Ramos (cell line): Measurements from ENCODE around the gene ZBTB21.
"Not testable (repeated sequence)": the region's sequence is repeated elsewhere in the genome, so short reads cannot be mapped to it uniquely, and the experiment has no call there.

Experiments used
- in situ Hi-C: fragments of 300-500 bp; cut with MboI; formaldehyde crosslinking; loops from one replicate; pipeline ENCODE4 v1.14.3; 2022; ENCODE audit warnings: low sequenced_read_pairs; ENCODE audit not compliant: unreplicated experiment

Gene ZBTB21

DNA sequence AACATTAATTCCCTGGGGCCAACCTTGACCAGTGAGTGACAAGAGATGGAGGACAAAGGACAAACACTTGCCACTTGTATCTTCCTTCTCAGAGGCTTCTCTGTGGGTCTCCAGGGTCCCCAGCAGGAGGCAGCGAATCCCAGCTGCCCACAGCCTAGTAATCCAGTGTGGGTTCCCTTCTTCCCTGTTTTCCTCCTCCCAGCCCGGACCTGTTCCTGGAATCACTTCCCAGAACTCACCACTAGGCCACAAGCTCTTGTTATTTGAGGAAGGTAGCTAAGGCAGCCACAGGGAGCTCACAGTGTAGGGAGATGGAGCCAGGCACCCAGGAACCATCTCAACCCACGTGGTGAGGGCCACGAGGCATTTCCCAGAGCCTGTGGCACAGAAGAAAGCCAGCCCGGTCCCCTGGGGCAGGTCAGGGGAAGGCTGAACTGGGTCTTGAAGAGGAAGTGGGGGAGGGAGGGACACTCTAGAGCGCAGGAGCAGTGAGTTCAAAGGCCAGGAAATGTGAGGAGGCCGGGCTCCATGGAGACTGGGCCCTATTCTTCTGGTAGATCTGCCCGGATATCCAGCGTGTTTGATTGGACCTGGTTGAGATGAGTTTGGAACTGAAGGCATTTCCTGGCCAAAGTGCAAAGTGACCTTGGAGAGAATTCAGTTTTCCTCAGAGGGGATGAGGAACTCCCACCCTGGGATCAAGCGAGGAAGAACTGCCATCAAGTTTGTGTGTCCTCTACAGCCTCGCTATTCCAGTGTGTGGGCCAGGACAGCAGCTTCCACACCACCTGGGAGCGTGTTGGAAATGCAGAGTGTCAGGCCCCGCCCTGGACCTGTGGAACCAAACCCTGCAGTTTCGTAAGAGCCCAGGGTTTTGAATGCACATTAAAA, 36.1 kb downstream of the ZBTB21 start:
- in situ Hi-C loops, result no loop called here

DNA sequence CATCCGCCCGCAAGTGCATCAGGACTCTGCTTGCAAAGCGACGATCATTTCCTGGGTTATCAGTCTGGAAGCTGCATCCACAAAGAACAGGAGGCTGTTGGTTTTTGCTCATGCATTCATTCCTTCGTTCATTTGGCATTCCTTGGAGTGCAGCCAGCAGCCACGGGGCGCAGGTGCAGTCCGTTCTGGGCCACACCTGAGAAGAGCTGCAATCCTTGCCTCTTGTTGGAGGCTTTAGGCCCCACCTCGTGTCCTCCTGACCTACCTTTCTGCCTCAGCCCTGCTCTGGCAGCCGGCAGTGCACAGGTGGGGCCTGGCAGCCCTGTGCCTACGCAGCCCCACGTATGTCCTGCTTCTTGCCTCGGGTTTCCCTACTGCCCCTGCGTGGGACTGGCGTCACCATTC, 36.7 kb downstream of the ZBTB21 start:
- in situ Hi-C loops, result no loop called here

DNA sequence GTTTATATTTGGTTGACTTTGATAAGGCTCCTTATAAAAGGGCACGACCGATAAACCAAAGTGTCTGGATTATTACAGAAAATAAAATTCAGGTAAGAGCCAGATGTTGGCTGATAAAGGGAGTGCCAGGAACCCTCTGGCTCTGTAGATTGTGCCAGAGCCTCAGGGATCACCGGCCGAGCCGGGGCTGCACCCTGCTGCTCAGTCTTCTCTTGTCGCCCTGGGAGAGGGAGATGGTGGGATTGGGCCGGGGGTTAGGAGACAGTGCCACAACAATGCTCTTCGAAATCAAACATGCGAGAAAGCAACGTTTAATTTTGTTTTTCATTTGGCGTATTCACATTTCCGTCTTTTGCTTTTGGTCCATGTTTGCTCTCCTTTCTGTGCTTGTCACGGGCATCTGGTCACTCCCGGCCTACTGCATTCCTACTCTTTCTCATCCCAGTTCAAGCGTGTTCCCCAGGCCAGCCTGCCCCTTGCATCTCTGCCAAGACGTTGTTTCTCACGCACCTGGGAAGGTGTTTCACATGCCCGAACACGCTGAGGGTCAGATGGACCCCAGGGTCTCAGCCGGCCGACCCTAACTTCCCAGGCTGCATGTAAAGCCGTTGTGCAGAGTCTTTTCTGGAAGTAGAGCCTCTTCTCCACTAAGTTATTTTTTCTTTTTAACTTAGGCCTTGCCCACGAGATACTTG, 37.5 kb downstream of the ZBTB21 start:
- in situ Hi-C loops, result no loop called here

DNA sequence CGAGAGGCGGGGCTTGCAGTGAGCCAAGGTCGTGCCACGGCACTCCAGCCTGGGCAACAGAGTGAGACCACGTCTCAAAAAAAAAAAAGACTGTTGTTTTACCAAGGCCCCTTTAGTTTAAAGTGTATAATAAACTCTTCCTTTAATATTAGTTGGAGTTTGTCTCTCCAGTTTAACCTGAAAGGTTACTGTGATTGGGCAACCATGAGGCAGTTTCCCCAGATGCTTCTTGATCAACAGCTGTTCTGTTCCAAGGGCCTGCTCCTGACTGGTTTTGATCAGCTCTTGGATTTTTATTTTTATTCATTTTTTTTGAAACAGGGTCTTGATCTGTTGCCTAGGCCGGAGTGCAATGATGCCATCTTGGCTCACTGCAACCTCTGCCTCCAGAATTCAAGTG, 38.3 kb downstream of the ZBTB21 start:
- in situ Hi-C loops, result no loop called here

DNA sequence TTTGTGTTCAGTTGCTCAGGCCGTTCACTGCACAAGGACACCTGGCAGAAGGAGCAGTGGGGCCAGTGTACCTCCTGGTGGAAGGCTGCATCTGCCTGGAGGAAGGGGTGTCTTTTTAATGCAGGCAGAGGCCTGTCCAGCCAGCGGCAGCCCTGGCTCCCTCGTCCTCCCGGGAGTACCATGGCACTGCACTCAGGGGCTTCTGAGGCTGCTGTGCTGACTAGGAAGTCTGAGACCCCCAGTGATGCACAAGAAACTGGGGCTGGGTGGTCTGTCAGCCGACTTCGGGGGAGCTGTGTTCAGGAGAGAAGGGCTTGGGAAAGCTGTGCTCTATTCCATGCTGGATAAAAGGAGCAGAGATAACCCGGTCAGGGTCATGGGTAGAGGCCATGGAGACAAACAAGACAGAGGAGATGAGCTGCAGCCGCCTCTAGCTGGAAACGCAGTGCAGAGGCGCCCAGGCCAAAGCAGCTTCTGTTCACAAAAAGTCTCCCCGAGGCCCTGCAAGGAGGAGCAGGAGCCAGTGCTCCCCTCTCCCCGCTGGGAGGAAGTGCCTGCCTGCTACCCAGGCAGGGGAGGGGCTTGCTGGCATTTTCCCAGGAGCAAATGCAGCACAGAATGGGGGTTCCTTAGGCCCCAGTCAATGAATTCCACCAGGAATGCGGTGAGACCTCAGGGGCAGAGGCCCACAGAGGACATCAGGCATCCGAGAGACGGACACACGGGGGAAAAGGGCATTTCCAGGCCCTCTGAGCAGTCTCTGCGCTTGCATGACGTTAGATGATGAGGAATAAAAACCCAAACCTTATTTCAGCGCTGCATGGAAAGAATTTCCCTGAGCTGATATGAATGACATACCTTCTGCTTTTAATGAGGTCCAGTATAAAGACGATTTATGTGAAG, 39.2 kb downstream of the ZBTB21 start:
- in situ Hi-C loops, result no loop called here

DNA sequence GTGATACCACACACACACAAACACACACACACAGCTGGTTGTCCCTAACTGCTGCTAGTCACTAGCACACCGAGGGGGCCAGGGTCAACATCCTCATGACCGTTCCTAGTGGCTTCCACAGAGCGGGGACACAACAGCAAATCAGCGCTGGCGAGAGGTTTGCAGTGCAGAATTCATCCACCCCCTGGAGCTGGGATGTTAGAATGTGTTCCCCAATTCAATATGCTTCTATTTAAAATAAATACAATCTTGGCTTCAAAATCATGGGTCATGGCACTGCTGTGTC, 40.1 kb downstream of the ZBTB21 start:
- in situ Hi-C loops, result no loop called here

DNA sequence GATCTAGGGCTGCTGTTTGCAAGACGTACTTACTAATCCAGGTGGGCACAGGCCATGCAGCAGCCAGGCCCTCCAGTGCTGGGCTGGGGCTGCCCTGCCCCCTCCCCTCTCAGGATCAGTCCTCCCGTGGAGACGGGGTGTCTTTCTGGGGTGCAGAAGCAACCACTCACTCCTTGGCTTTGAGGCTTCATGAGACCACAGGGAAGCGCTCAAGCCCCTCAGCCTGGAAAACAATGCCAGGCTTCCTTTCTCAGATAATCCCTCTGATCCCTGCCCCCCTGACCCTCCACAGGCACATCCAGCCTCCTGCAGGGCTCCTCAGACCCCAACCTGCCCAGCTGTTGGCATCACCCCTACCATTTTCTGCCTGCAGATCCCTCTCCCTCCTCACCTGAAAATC, 42.5 kb downstream of the ZBTB21 start:
- in situ Hi-C loops, result no loop called here

DNA sequence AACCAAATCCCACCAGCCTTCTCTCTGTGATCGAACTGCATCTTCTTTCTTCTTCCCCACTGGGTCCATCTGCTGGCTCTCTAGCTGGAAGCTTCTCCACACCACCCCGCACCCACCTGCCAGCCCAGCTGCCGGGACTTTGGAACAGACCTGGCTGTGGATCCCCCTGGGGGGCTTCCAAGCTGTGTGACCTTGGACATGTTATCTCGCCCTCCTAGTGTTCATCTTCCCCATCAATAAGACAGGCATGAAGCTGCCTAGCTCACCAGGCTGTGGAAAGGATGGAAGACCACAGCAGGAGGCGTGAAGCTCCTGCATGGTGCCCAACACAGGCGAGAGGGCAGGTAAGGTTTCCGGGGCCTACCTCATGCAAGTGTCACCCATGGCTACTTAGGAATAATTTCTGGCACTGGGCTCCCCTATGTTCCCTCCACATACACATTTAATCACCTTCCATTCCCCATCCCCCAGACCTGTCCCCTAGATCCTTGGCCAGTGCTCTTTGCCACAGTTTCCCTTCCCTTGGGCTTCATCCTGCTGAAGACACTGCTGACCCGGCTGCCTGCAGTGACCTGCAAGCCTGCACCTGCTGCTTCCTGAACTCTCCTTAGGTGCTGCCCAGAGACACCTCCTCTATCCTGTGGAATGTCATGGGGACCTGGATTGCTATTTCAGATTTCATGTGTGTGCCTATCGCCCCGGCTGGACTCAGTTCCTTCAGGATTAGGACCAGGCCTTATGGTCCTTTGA, 43.1 kb downstream of the ZBTB21 start:
- in situ Hi-C loops, result no loop called here

DNA sequence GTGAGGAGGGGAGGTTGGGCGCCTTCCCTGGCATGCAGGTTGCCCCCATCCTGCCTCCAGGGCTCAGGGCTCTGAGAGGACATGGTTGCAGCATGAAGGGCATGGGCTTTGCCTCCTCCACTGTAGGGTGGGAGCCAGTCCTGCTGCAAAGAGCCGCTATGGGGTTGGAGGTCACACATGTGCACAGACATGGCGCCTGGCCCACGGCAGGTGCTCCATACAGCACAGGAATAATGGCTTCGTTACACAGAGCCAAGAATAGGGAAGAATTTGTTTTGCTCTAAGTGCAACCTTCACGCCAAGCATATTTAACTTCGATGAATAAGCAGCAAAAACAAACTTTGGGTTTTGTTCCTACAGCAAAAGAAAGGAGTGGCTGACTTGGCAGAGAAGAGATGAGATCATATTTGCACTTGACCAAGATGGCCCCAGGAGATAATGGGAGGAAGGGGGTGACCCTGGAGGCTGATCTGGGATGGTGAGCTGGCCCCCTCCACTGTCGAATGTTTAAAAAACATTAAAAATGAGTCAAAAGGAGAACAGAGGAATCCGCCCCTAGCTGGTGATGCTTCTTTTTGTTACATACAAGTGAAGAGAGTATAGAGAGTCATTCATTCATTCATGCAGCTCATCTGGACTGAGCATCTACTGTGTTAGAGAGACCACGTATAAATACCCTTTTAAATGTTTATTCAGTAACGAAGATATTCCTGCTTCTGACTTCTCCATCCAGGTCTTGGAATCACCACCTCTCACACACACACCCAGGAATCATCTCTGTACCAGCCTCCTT, 43.9 kb downstream of the ZBTB21 start:
- in situ Hi-C loops, result no loop called here

DNA sequence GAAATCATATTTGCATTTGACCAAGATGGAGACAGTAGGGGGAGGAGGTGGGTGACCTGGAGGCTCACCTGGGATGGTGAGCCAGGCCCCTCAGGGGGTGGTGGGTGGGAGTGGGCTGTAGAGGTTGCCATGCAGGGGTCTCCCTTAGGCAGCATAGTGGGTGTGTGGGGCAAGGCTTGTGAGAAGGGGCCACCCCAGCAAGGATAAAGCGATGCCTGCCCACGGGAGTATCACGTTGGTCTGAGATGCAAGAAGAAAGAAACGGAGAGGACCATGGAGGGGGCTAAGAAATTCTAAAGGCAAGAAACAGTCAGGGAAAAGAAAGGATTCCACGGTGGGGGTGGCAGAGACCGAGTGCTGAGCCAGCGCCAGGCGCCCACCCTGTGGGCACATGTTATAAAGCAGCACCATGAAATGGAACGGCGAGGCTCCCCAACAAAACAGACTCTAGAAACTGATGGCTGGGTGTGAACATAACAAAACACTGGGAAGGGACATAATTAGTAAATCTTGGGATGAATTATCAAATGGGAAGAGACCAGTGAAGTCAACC, 44.6 kb downstream of the ZBTB21 start:
- in situ Hi-C loops, result no loop called here

DNA sequence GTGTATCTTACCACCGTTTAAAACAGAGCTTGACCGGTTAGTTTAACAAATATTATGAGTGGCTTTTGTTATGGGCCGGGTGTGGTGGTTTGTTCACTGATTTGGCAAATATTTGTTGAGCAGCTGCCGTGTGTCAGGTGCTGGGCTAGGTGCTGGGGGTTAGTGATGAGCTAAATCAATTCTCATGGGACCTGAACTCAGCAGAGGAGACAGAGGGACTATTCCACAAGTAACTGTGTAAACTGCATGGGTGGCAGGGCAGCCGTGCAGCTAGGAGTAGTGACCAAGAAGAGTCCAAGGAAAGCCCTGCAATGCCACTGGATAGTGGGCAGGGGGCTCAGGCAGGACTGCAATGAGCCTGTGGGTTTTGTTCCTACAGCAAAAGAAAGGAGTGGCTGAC, 45.1 kb downstream of the ZBTB21 start:
- in situ Hi-C loops, result no loop called here

DNA sequence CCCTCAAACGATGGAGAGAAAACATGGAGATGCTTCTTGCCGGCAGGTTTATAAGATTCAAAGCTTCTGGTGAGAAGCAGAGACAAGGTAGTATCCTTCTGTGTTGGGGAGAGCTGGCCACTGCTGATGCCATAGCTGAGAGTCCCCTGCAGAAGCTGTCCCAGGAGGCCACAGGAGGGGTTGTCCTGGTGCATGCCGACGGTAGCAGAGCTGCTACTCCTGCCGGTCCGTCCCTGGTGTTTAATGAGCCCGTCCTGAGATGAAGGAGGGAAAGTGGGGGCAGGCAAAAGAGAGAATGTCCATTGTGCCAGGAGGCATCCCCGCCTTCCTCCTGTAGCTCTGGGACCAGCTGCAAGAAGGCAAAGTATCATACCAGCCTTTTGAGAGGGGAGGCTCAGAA, 46.0 kb downstream of the ZBTB21 start:
- in situ Hi-C loops, result no loop called here

DNA sequence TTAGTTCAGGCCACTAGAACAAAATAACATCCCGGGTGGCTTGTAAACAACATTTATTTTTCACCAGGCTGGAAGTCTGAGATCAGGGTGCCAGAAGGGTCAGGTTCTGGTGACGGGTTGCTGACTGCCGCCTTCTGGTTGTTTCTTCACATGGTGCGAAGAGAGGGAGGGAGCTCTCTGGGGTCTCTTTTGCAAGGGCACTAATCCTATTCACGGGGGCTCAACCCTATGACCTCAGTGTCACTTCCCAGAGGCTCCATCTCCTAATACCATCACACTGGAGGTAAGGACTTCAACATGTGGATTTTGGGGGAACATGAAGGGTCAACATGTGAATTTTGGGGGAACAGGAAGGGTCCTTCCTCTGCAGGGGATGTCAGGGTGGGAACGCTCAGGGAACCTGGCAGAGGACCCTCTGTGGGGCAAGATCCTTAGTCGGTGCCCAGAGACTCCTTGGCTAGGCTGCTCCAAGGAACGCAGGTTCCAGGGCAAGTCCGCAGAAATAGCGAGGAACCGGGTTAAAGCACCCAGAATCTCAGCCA, 47.7 kb downstream of the ZBTB21 start:
- in situ Hi-C loops, result no loop called here

DNA sequence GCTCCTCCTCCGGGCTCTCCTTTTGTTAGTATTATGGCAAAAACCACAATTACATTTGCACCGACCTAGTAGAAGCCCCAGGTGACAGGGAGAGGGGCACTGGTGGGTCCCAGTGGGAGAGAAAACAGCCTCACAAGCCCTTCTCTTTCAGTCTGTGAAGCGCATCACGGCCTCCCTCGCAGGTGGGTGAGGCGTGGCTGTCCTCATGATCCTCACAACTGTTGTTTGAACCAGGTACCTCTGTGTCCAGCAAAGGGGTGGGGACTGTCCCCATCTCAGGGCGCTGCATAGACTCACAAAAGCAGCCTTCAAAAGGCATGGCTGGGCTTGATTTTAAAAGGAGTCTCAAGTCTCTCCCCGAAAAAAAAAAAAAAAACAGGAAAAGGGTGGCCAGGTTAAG, 48.4 kb downstream of the ZBTB21 start:
- in situ Hi-C loops, result no loop called here

DNA sequence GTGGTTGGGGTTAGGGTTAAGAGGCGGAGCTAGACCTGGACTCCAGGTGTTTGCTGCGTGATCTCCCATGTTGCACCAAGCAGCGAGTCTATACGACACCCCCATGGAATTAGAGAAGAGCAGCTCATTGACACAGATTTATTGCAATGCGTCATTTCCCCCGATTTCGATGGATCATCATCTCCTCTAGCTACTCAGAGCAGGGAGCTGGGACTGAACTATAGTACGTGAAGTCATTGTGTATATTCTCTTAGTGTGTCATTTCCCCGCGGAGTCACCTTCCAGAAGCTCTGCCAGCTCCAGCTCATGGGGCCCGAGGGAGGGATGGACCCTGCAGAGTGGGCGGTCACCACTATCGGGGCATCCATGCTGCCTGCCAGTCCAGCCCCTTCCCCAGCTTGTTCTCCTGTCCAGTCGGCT, 48.9 kb downstream of the ZBTB21 start:
- in situ Hi-C loops, result no loop called here

DNA sequence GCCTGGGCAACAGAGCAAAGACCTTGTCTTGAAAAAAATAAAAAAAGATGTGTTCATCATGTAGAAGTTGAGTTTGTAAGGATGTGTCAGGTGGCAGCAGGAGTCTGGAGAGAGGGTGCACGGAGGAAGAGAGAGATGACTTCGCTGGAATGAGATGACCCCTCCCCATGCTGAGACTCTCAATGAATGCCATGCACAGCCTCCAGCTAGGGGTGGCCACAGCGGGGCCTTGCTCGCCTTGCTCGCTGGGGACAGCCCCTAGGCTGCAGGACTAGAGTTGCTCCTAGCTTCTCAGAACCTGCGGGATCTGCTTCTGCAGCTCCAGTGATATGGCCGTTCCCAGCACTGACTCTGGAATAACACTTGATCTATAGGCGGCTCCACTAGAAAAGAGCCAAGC, 49.8 kb downstream of the ZBTB21 start:
- in situ Hi-C loops, result no loop called here

DNA sequence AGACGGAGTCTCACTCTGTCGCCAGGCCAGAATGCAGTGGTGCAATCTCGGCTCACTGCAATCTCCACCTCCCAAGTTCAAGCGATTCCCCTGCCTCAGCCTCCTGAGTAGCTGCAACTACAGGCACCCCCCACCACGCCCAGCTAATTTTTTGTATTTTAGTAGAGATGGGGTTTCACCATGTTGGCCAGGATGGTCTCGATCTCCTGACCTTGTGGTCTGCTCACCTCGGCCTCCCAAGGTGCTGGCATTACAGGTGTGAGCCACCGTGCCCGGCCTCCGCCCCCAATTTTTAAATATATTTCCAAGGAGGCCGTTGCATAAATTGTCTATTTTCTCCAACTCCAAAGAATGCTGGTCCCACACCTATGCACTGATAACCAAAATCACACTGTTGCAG, 50.5 kb downstream of the ZBTB21 start:
- in situ Hi-C loops, result not testable (repeated sequence)

DNA sequence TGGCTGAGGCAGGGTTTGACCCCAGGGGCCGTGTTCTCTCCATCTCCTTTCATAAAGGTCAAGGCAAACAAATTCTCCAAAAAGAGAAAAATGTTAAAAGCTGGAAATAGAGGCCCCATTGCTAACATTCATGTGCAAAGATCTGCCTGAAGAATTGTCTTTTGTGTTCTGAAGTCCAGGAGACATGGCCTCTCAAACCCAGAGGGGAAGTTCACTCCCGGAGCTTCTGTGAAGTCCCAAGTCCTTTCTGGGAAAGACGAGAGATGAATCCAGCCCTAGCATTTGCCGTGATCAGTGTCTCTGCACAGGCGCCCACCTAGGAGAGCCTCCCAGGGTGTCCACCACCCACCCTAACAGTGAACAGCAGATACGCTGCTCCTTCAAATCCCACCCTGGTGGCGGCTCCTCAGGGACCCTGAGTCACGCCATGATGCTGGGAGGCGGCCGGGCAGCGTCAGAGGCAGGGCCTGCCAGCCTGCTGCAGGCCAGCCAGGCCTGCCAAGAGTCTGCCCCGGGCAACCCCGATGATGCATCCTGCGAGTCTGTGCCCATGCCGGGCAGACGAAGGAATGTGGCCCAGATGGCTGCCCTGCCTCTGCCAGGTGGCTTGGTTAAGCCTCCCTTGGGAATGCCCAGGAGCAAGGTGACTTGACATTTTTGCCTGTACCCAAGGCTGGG, 51.1 kb downstream of the ZBTB21 start:
- in situ Hi-C loops, result no loop called here
